NCI-H345 treated with DMSO at 0.1 percent for 48 hours (cell line): ENCODE data around the gene PCNP.
"Not testable (repeated sequence)": the region's sequence is repeated elsewhere in the genome, so short reads cannot be mapped to it uniquely, and the experiment has no call there.

Source experiments
- DNase-seq: peaks from one replicate; lab custom pipeline; 2025; ENCODE audit not compliant: unreplicated experiment; lab: John Stamatoyannopoulos, UW

The PCNP gene

GRCh38 chr3:101573449-101574387 lies at the start of gene PCNP:
Gene PCNP (plus strand): TSS chr3:101574180. CDS start chr3:101574216, 36 bp downstream.
- DNase-seq: peak; percentile 88

GRCh38 chr3:101527441-101527840 lies 46.5 kb upstream of the PCNP start:
- no peak for DNase-seq

- no peak for DNase-seq
Measured at GRCh38 chr3:101527906-101528305, 46.1 kb upstream of the PCNP start.

GRCh38 chr3:101529816-101530685 lies 43.9 kb upstream of the PCNP start:
- no peak for DNase-seq

GRCh38 chr3:101530686-101531047 lies 43.3 kb upstream of the PCNP start:
- no peak for DNase-seq

- DNase-seq: no peak
Measured at GRCh38 chr3:101531473-101532086, 42.4 kb upstream of the PCNP start.

- DNase-seq: no peak
Measured at GRCh38 chr3:101532783-101533602, 41.0 kb upstream of the PCNP start.

GRCh38 chr3:101533603-101533968 lies 40.4 kb upstream of the PCNP start:
- DNase-seq: no peak

GRCh38 chr3:101535221-101535620 lies 38.8 kb upstream of the PCNP start:
- DNase-seq: no peak

- no peak for DNase-seq
Measured at GRCh38 chr3:101536266-101536665, 37.7 kb upstream of the PCNP start.

GRCh38 chr3:101536955-101537354 lies 37.0 kb upstream of the PCNP start:
- DNase-seq: not testable (repeated sequence)

GRCh38 chr3:101542957-101543356 lies 31.0 kb upstream of the PCNP start:
- no peak for DNase-seq

- no peak for DNase-seq
Measured at GRCh38 chr3:101544161-101544850, 29.7 kb upstream of the PCNP start.

GRCh38 chr3:101548527-101549105 lies 25.4 kb upstream of the PCNP start:
- DNase-seq: no peak

GRCh38 chr3:101549473-101549872 lies 24.5 kb upstream of the PCNP start:
- no peak for DNase-seq

- not testable (repeated sequence) for DNase-seq
Measured at GRCh38 chr3:101551359-101552081, 22.5 kb upstream of the PCNP start.

GRCh38 chr3:101553381-101553780 lies 20.6 kb upstream of the PCNP start:
- DNase-seq: not testable (repeated sequence)

GRCh38 chr3:101556064-101556463 lies 17.9 kb upstream of the PCNP start:
- no peak for DNase-seq
